Left lung (tissue), 10 donors: ENCODE data around the gene DTL. TPM values are rescaled to one million over a fixed set of nuclear protein-coding genes. Genes with fewer than 3 reads are reported as not detected.

ENCODE experiments used
- ATAC-seq: fragments of 200-7000 bp; cut with Tn5 transposase; one replicate; pipeline ENCODE4 v1.9.1; 2020; ENCODE audit warnings: moderate library complexity
- DNase-seq, 4 donors: peaks; one replicate each; pipeline ENCODE4 v3.0.0-alpha.2; 2013 to 2020
- H3K27ac ChIP-seq, 2 donors: fragments of 200-600 bp; sonication (generic) in 1 of 2; one replicate each; pipeline versions ENCODE4 v1.5.0 to v1.8.0; 2020 to 2021
- H3K27me3 ChIP-seq, 2 donors: fragments of 200-600 bp; sonication (generic) in 1 of 2; one replicate each; pipeline versions ENCODE4 v1.5.0 to v1.8.0; 2020 to 2021
- H3K36me3 ChIP-seq, 2 donors: fragments of 200-600 bp; sonication (generic) in 1 of 2; one replicate each; pipeline versions ENCODE4 v1.5.0 to v1.8.0; 2020 to 2021
- H3K4me1 ChIP-seq, 2 donors: fragments of 200-600 bp; one replicate each; pipeline ENCODE4 v1.8.0; 2021
- H3K4me3 ChIP-seq, 2 donors: fragments of 200-600 bp; sonication (generic) in 1 of 2; one replicate each; pipeline versions ENCODE4 v1.5.0 to v1.8.0; 2020 to 2021; ENCODE audit warnings: mild to moderate bottlenecking in 1 of 2
- H3K9me3 ChIP-seq, 2 donors: fragments of 200-600 bp; sonication (generic) in 1 of 2; one replicate each; pipeline versions ENCODE4 v1.5.0 to v1.8.0; 2020 to 2021
- intact Hi-C, 2 donors: fragments of 100-400 bp; cut with DNase I; formaldehyde crosslinking; loops; one replicate each; pipeline versions ENCODE4 v1.11.2 to v1.14.2; 2022
- polyA plus RNA-seq, 6 donors: library from polyadenylated mRNA; unstranded; fragments of 120-200 nt; gene quantifications; one replicate each; pipeline ENCODE4 v1.2.1, GENCODE V29; 2013; ENCODE audit not compliant: insufficient read length in 6 of 6
- total RNA-seq, 2 donors: library from RNA; stranded (reverse); fragmentation: NEBNext Ultra II Directional; extraction: Animal tissue kit (Norgen Biotek cat#: 25700); gene quantifications; one replicate each; pipeline ENCODE4 v1.2.1, GENCODE V29; 2021
- TF ChIP-seq, protein P1 (sequence below), 2 donors: fragments of 200-600 bp; sonication (generic) in 1 of 2; IDR thresholded peaks; one replicate each; pipeline versions ENCODE4 v1.5.0 to v1.8.0; 2021; ENCODE audit warnings: antibody characterized with exemption in 2 of 2
- donor health status: DM: no; HTN: yes; CAD: no.
- donor health status: DM: no; HTN: no; CAD: no.

The DTL gene
- total and polyA plus RNA-seq, 8 donors, result 8.7 to 38.3 (median 28.2) TPM

DNA sequence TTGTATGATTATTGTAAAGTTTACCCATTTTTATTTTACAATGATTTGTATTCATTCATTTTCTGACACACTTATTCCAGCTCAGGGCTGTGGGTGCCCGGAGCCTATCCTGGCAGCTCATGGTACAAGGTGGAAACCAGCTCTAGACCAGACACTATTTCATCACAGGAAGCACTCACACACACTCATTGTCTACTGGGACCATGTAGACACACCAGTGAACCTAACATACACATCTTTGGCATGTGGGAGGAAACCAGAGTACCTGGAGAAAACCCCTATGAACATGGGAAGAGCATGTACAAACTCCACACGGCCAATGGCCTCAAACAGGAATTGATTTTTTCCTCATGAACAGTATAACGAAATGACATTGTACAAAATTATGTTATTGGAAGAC lies 2.4 kb downstream of the DTL start:
- DNase-seq (no peak), ATAC-seq (no peak)
- Histone ChIP-seq H3K9me3 (no peaks in the 10 kb centered on the region), H3K4me1 (peaks cover 0 to 34% of the 10 kb centered on the region in 2 donors), H3K36me3 (no peaks in the 10 kb centered on the region), H3K4me3 (no peak overlapping the region), H3K27ac (no peak overlapping the region), H3K27me3 (no peaks in the 10 kb centered on the region)
- TF ChIP-seq, protein P1, sequence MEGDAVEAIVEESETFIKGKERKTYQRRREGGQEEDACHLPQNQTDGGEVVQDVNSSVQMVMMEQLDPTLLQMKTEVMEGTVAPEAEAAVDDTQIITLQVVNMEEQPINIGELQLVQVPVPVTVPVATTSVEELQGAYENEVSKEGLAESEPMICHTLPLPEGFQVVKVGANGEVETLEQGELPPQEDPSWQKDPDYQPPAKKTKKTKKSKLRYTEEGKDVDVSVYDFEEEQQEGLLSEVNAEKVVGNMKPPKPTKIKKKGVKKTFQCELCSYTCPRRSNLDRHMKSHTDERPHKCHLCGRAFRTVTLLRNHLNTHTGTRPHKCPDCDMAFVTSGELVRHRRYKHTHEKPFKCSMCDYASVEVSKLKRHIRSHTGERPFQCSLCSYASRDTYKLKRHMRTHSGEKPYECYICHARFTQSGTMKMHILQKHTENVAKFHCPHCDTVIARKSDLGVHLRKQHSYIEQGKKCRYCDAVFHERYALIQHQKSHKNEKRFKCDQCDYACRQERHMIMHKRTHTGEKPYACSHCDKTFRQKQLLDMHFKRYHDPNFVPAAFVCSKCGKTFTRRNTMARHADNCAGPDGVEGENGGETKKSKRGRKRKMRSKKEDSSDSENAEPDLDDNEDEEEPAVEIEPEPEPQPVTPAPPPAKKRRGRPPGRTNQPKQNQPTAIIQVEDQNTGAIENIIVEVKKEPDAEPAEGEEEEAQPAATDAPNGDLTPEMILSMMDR (IDR thresholded peaks at IDR 0.05), result no peak
- intact Hi-C loops, result loop anchor here in 1 of 2 donors (10.0 kb wide), 1 partner anchor 353 kb away; no protein-coding TSS in a partner anchor

DNA sequence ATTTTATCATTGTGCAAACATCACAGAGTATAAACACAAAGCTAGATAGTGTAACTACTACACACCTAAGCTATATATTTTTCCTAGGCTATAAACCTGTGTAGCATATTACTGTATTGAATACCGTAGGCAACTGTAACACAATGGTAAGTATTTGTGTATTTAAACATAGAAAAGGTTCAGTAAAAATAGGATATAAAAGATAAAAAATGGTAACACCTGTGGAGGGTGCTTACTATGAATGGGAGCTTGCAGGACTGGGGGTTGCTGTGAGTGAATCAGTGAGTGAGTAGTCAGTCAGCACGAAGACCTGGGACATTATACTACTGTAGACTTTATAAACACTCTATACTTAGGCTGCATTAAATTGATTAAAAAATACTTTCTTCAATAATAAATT lies 4.1 kb downstream of the DTL start:
- TF ChIP-seq, protein P1 (IDR thresholded peaks at IDR 0.05), result no peak
- ATAC-seq (no peak), DNase-seq (no peak)
- Histone ChIP-seq H3K4me1 (peaks cover 0 to 21% of the 10 kb centered on the region in 2 donors), H3K27ac (no peak overlapping the region), H3K4me3 (no peak overlapping the region), H3K9me3 (no peaks in the 10 kb centered on the region), H3K36me3 (no peaks in the 10 kb centered on the region), H3K27me3 (no peaks in the 10 kb centered on the region)
- intact Hi-C loops, result loop anchor here in 1 of 2 donors (10.0 kb wide), 1 partner anchor 355 kb away; no protein-coding TSS in a partner anchor

DNA sequence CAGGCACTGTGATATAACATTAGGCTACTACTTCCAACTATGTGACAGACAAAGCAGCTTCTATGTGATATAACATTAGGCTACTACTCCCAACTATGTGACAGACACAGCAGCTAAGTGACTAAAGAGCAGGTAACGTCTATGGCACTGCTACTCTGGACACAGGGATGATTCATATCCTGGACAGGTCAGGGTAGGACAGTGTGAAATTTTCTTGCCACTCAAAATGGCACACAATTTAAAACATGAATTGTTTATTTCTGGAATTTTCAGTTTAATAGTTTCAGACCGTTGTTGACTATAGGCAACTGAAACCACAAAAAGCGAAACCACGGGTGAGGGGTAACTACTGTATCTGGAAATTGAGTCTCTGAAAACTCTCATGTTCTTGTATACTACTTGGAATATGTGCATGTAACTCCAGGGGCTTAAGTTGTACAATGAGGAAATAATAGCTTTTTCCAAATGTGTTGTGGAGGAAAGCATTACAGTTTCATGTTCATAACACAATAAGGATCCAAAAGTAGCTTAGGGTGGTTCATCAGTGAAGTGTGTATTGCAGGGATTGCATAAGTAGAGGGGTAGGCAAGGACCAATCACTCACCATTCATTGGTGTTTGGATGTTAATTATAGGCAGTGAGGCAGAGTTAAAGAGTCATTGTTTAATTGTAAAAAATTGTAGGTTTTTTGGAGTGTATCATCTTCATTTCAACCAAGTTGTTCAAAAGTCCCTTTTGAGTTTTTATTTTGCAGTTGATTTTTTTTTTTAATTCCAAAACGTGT lies 5.3 kb downstream of the DTL start:
- peaks cover 0 to 18% of the 10 kb centered on the region in 2 donors for H3K4me1 ChIP-seq
- H3K9me3 ChIP-seq, result no peaks in the 10 kb centered on the region
- no peaks in the 10 kb centered on the region for H3K27me3 ChIP-seq
- H3K4me3 ChIP-seq, result no peak overlapping the region
- DNase-seq (no peak), ATAC-seq (no peak)
- intact Hi-C loops, result no loop called here
- TF ChIP-seq, protein P1 (IDR thresholded peaks at IDR 0.05), result no peak
- H3K27ac ChIP-seq, result no peak overlapping the region
- no peaks in the 10 kb centered on the region for H3K36me3 ChIP-seq

DNA sequence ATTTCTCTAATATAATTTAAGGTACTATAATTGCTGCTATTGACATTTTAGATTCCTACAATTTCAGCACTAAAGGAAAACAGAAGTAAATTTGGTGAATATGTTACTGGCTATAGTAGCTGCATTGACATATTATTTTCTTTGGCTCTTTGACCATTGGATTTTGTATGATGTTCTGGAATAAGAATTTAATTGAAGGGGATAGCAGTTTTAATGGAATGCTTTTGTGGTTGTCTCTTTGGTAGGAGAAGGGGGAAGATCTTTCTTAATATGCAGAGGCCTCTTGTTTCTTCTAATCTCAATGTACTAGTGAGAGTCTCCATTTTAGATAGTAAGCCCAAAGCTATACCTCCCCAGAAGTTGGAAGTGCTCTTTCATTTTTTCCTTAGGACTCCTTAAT lies 6.9 kb downstream of the DTL start:
- H3K27ac ChIP-seq, result no peak overlapping the region
- intact Hi-C loops, result no loop called here
- ATAC-seq (no peak), DNase-seq (no peak)
- H3K4me1 ChIP-seq, result peaks cover 0 to 2% of the 10 kb centered on the region in 2 donors
- no peak overlapping the region for H3K4me3 ChIP-seq
- TF ChIP-seq, protein P1 (IDR thresholded peaks at IDR 0.05), result no peak
- H3K9me3 ChIP-seq, result no peaks in the 10 kb centered on the region
- H3K36me3 ChIP-seq, result no peaks in the 10 kb centered on the region
- H3K27me3 ChIP-seq, result no peaks in the 10 kb centered on the region

DNA sequence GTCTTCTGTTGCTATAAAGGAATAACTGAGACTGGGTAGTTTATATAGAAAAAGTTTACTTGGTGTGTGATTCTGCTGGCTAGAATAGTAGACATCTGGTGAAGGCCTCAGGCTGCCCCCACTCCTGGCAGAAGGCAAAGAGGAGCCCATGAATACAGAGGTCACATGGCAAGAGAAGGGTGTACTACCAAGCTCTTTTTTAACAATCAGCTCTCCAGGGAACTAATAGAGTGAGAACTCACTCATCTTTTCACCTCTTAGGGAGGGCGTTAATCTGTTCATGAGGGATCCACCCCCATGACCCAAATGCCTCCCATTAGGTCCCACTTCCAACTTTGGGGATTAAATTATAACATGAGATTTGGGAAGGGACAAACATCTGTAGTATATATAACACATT lies 9.3 kb downstream of the DTL start:
- no peak for DNase-seq
- Histone ChIP-seq H3K27me3 (no peaks in the 10 kb centered on the region), H3K4me3 (no peak overlapping the region), H3K27ac (no peak overlapping the region), H3K4me1 (no peaks in the 10 kb centered on the region), H3K9me3 (no peaks in the 10 kb centered on the region), H3K36me3 (no peaks in the 10 kb centered on the region)
- no peak for ATAC-seq
- TF ChIP-seq, protein P1 (IDR thresholded peaks at IDR 0.05), result no peak
- intact Hi-C loops, result no loop called here
